Naive thymus-derived CD8-positive, alpha-beta T cell (primary cell): ENCODE measurements around the gene STK32B. TPM values are rescaled to one million over a fixed set of nuclear protein-coding genes. Genes with fewer than 3 reads are reported as not detected.

ENCODE experiments used
- ATAC-seq, 2 donors: fragments of 150-1000 bp; cut with Tn5 transposase in 1 of 2; sonication (Bioruptor Pico), chemical (Tn5 transposase) in 1 of 2; 1 replicate in 1 of 2; 2 replicates in 1 of 2; pipeline ENCODE4 v1.10.0; 2021; ENCODE audit warnings: mild to moderate bottlenecking in 2 of 2, moderate library complexity in 2 of 2
- POLR2A ChIA-PET: fragments of 350-600 bp; sonication (Branson Sonifier 250); formaldehyde crosslinking; loops from one replicate; lab custom pipeline; 2021; ENCODE audit warnings: antibody characterized with exemption; lab: Charles Lee
- DNase-seq, 10 donors: peaks; one replicate each; pipeline versions ENCODE4 v3.0.0 to v3.0.0-alpha.2; 2020 to 2022
- H3K27ac Mint-ChIP-seq, 10 donors: one replicate each; pipeline ENCODE4 v1.8.0; 2020 to 2022; ENCODE audit warnings: mild to moderate bottlenecking in 10 of 10, mixed read lengths in 10 of 10, moderate library complexity in 4 of 10, inconsistent platforms in 1 of 10
- H3K27me3 Mint-ChIP-seq, 5 donors: one replicate each; pipeline ENCODE4 v1.8.0; 2021 to 2022; ENCODE audit warnings: mixed read lengths in 5 of 5
- H3K36me3 Mint-ChIP-seq, 3 donors: one replicate each; pipeline ENCODE4 v1.8.0; 2020 to 2022; ENCODE audit warnings: mixed read lengths in 3 of 3, mild to moderate bottlenecking in 2 of 3, inconsistent platforms in 1 of 3
- H3K4me1 Mint-ChIP-seq, 4 donors: one replicate each; pipeline ENCODE4 v1.8.0; 2021 to 2022; ENCODE audit warnings: mixed read lengths in 4 of 4
- H3K4me3 Mint-ChIP-seq, 10 donors: one replicate each; pipeline ENCODE4 v1.8.0; 2020 to 2022; ENCODE audit warnings: mild to moderate bottlenecking in 10 of 10, mixed read lengths in 10 of 10, moderate library complexity in 6 of 10, inconsistent platforms in 1 of 10
- H3K9me3 Mint-ChIP-seq, 9 donors: one replicate each; pipeline ENCODE4 v1.8.0; 2020 to 2022; ENCODE audit warnings: mixed read lengths in 9 of 9, mild to moderate bottlenecking in 3 of 9, inconsistent platforms in 1 of 9, moderate library complexity in 1 of 9
- polyA plus RNA-seq, 3 donors: library from polyadenylated mRNA; unstranded; fragments of 300-500 nt; fragmentation: Illumina TruSeq; gene quantifications; one replicate each; pipeline ENCODE4 v1.2.3, GENCODE V29; 2021
- total RNA-seq, 8 experiments: library from RNA in 2 of 8; stranded (reverse) in 2 of 8; gene quantifications; one replicate each; pipeline ENCODE4 v1.2.3 and lab custom pipeline; 2021 to 2026

Gene STK32B
- total and polyA plus RNA-seq, 5 experiments from 2014 or later, result not detected

GRCh38 chr4:5473125-5473524 lies 421.8 kb downstream of the STK32B start:
- no peaks in the 10 kb centered on the region for H3K9me3 Mint-ChIP-seq
- no peaks in the 10 kb centered on the region for H3K27me3 Mint-ChIP-seq
- no peak overlapping the region for H3K4me3 Mint-ChIP-seq
- no peak for DNase-seq
- no peaks in the 10 kb centered on the region for H3K36me3 Mint-ChIP-seq
- no peak for ATAC-seq
- no peaks in the 10 kb centered on the region for H3K4me1 Mint-ChIP-seq
- H3K27ac Mint-ChIP-seq, result no peak overlapping the region
- POLR2A ChIA-PET, result no interaction called here

GRCh38 chr4:5474756-5475155 lies 423.5 kb downstream of the STK32B start:
- Mint-ChIP-seq H3K27me3 (no peaks in the 10 kb centered on the region), H3K4me1 (no peaks in the 10 kb centered on the region), H3K4me3 (no peak overlapping the region), H3K9me3 (peaks cover 0 to 3% (median 0%) of the 10 kb centered on the region in 9 donors), H3K27ac (no peak overlapping the region), H3K36me3 (no peaks in the 10 kb centered on the region)
- no peak for ATAC-seq
- DNase-seq, result no peak
- POLR2A ChIA-PET, result no interaction called here

DNA sequence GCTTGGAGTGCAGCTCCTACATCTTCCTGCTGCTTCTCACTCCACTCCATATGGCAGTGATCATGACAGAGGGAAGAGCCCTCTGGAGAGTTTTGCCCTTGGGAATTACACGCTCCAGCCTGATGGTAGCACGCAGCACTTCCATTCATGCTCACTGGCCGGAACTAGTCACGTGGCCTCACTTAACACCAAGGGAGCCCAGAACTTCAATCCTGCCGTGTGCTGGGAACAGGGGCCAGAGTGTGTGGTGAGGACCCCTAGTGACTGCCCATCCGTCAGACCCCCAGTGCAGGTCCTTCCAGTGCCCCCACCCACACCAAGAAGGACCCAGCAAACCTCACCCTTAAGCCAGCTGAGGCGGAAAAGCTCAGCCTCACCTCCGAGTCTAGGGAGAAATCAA lies 426.3 kb downstream of the STK32B start:
- Mint-ChIP-seq H3K9me3 (peaks cover 0 to 3% (median 0%) of the 10 kb centered on the region in 9 donors), H3K4me1 (no peaks in the 10 kb centered on the region), H3K36me3 (no peaks in the 10 kb centered on the region), H3K27ac (no peak overlapping the region), H3K4me3 (no peak overlapping the region), H3K27me3 (no peaks in the 10 kb centered on the region)
- DNase-seq, result no peak
- POLR2A ChIA-PET, result no interaction called here
- ATAC-seq, result no peak

GRCh38 chr4:5478169-5478568 lies 426.9 kb downstream of the STK32B start:
- Mint-ChIP-seq H3K4me1 (no peaks in the 10 kb centered on the region), H3K27ac (no peak overlapping the region), H3K4me3 (no peak overlapping the region), H3K27me3 (no peaks in the 10 kb centered on the region), H3K9me3 (peaks cover 0 to 3% (median under 1%) of the 10 kb centered on the region in 9 donors), H3K36me3 (no peaks in the 10 kb centered on the region)
- POLR2A ChIA-PET, result no interaction called here
- DNase-seq (no peak), ATAC-seq (no peak)

- Mint-ChIP-seq H3K4me1 (no peaks in the 10 kb centered on the region), H3K4me3 (no peak overlapping the region), H3K27me3 (peaks cover 0 to 4% (median 0%) of the 10 kb centered on the region in 5 donors), H3K9me3 (peaks cover 0 to 7% (median 3%) of the 10 kb centered on the region in 9 donors), H3K27ac (no peak overlapping the region), H3K36me3 (no peaks in the 10 kb centered on the region)
- ATAC-seq (no peak), DNase-seq (no peak)
- POLR2A ChIA-PET, result no interaction called here
Measured at GRCh38 chr4:5478697-5479096, 427.4 kb downstream of the STK32B start.

- ATAC-seq, result no peak
- peaks cover 0 to 6% (median 0%) of the 10 kb centered on the region in 5 donors for H3K27me3 Mint-ChIP-seq
- no peak overlapping the region for H3K4me3 Mint-ChIP-seq
- no peaks in the 10 kb centered on the region for H3K4me1 Mint-ChIP-seq
- no peak for DNase-seq
- POLR2A ChIA-PET, result no interaction called here
- no peaks in the 10 kb centered on the region for H3K36me3 Mint-ChIP-seq
- no peak overlapping the region for H3K27ac Mint-ChIP-seq
- peaks cover 0 to 16% (median 3%) of the 10 kb centered on the region in 9 donors for H3K9me3 Mint-ChIP-seq
Measured at GRCh38 chr4:5479518-5480060, 428.3 kb downstream of the STK32B start.

DNA sequence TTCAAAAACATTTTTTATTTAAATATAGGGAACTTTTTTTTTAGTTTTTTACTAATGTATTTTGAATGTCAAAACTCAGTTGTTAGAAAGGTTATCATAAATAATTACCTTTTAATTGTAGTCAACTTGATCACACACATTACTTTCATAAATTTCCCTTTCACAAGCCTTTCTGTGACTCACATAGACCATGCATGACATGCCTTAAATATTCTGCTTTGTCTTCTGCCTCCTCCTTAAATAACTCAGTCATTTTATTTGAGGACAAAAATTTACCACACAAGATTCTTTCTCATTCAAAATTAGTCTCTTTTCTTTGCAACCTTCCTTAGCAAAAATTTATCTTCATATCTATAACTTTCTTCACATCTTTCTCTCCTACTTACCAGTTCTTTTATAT lies 437.1 kb downstream of the STK32B start:
- ATAC-seq, result no peak
- DNase-seq, result no peak
- Mint-ChIP-seq H3K27me3 (peaks cover 0 to 17% (median 0%) of the 10 kb centered on the region in 5 donors), H3K36me3 (peaks cover 0 to 19% (median 0%) of the 10 kb centered on the region in 3 donors), H3K4me3 (no peak overlapping the region), H3K4me1 (no peaks in the 10 kb centered on the region), H3K9me3 (peaks cover 9 to 48% (median 29%) of the 10 kb centered on the region in 9 donors), H3K27ac (no peak overlapping the region)
- POLR2A ChIA-PET, result no interaction called here

- H3K4me1 Mint-ChIP-seq, result no peaks in the 10 kb centered on the region
- H3K4me3 Mint-ChIP-seq, result no peak overlapping the region
- POLR2A ChIA-PET, result no interaction called here
- peaks cover 9 to 53% (median 29%) of the 10 kb centered on the region in 9 donors for H3K9me3 Mint-ChIP-seq
- DNase-seq, result no peak
- H3K27ac Mint-ChIP-seq, result no peak overlapping the region
- ATAC-seq, result no peak
- H3K36me3 Mint-ChIP-seq, result peaks cover 0 to 19% (median 0%) of the 10 kb centered on the region in 3 donors
- peaks cover 0 to 17% (median 0%) of the 10 kb centered on the region in 5 donors for H3K27me3 Mint-ChIP-seq
Measured at GRCh38 chr4:5489260-5489659, 438.0 kb downstream of the STK32B start.

GRCh38 chr4:5497489-5497888 lies 446.2 kb downstream of the STK32B start:
- no peak overlapping the region for H3K4me3 Mint-ChIP-seq
- H3K27me3 Mint-ChIP-seq, result peaks cover 0 to 11% (median 0%) of the 10 kb centered on the region in 5 donors
- H3K9me3 Mint-ChIP-seq, result peaks cover 0 to 18% (median 4%) of the 10 kb centered on the region in 9 donors

DNA sequence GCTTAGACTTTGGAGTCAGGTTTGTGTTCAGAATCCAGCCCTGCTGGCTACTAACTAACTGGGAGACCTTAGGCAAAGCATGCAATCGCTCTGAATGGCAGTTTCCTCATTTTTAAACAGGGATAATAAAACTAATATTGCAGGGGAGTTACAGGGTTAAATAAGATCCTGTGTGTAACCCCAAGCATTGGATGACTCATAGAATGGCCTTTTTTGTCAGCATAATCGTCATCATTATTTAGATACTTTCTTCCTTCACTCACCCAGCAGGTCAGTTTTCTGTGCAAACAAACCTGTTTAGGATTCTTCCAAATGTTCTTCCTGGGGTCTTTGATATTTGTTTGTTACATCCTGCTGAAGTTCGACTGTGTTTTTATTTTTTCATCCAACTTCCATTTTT lies 448.9 kb downstream of the STK32B start:
- POLR2A ChIA-PET, result no interaction called here
- Mint-ChIP-seq H3K36me3 (peaks cover 0 to 2% (median 0%) of the 10 kb centered on the region in 3 donors), H3K4me1 (no peaks in the 10 kb centered on the region), H3K9me3 (peaks cover 0 to 12% (median 1%) of the 10 kb centered on the region in 9 donors), H3K4me3 (no peak overlapping the region), H3K27me3 (peaks cover 0 to 5% (median 0%) of the 10 kb centered on the region in 5 donors), H3K27ac (no peak overlapping the region)
- DNase-seq (no peak), ATAC-seq (no peak)

More at GRCh38 chr4:5497489-5497888, 446.2 kb downstream of the STK32B start:
- Mint-ChIP-seq H3K27ac (no peak overlapping the region), H3K36me3 (peaks cover 0 to 2% (median 0%) of the 10 kb centered on the region in 3 donors), H3K4me1 (no peaks in the 10 kb centered on the region)
- ATAC-seq (no peak), DNase-seq (no peak)
- POLR2A ChIA-PET, result no interaction called here

GRCh38 chr4:5503336-5503936 lies 452.2 kb downstream of the STK32B start:
- Mint-ChIP-seq H3K9me3 (peaks cover 0 to 8% (median 0%) of the 10 kb centered on the region in 9 donors), H3K4me1 (no peaks in the 10 kb centered on the region), H3K36me3 (no peaks in the 10 kb centered on the region), H3K4me3 (no peak overlapping the region), H3K27ac (no peak overlapping the region), H3K27me3 (peaks cover 0 to 20% (median 3%) of the 10 kb centered on the region in 5 donors)
- DNase-seq (no peak), ATAC-seq (no peak)
- POLR2A ChIA-PET, result no interaction called here

GRCh38 chr4:5504486-5504885 lies 453.2 kb downstream of the STK32B start:
- Mint-ChIP-seq H3K27me3 (peaks cover 0 to 20% (median 3%) of the 10 kb centered on the region in 5 donors), H3K27ac (no peak overlapping the region), H3K4me3 (no peak overlapping the region), H3K4me1 (no peaks in the 10 kb centered on the region), H3K36me3 (no peaks in the 10 kb centered on the region), H3K9me3 (peaks cover 0 to 8% (median 0%) of the 10 kb centered on the region in 9 donors)
- POLR2A ChIA-PET, result no interaction called here
- ATAC-seq, result no peak
- DNase-seq, result no peak

- Mint-ChIP-seq H3K27me3 (peaks cover 0 to 20% (median 1%) of the 10 kb centered on the region in 5 donors), H3K9me3 (peaks cover 0 to 9% (median 0%) of the 10 kb centered on the region in 9 donors), H3K4me1 (no peaks in the 10 kb centered on the region), H3K36me3 (peaks cover 0 to 4% (median 0%) of the 10 kb centered on the region in 3 donors), H3K27ac (no peak overlapping the region), H3K4me3 (no peak overlapping the region)
- no peak for ATAC-seq
- POLR2A ChIA-PET, result no interaction called here
- DNase-seq, result no peak
Measured at GRCh38 chr4:5510504-5510903, 459.2 kb downstream of the STK32B start.
